Mesendoderm (in vitro differentiated cells): ENCODE measurements around the gene AGAP1.

Experiments used
- DNase-seq: peaks from one replicate; pipeline ENCODE4 v3.0.0; 2013
- H2AK5ac ChIP-seq: 2 replicates; pipeline ENCODE4 v1.6.1; 2013; ENCODE audit warnings: low read length, inconsistent platforms
- H2BK120ac ChIP-seq: 2 replicates; pipeline ENCODE4 v1.6.1; 2013; ENCODE audit warnings: low read depth, mild to moderate bottlenecking, low read length, moderate library complexity, mixed read lengths
- H2BK15ac ChIP-seq: replicated peaks from 2 replicates; pipeline ENCODE4 v1.6.1; 2013; ENCODE audit warnings: low read depth, mild to moderate bottlenecking, moderate library complexity
- H2BK5ac ChIP-seq: 2 replicates; pipeline ENCODE4 v1.6.1; 2013; ENCODE audit warnings: low read length, inconsistent platforms
- H3K18ac ChIP-seq: 2 replicates; pipeline ENCODE4 v1.6.1; 2013; ENCODE audit warnings: mild to moderate bottlenecking, low read length, mixed read lengths
- H3K23ac ChIP-seq: one replicate; pipeline ENCODE4 v1.6.1; 2013; ENCODE audit warnings: low read length
- H3K27ac ChIP-seq: 2 replicates; pipeline ENCODE4 v1.5.1; 2013; ENCODE audit warnings: low read depth, mild to moderate bottlenecking, inconsistent platforms, low read length, moderate library complexity
- H3K27me3 ChIP-seq: 2 replicates; pipeline ENCODE4 v1.6.1; 2013; ENCODE audit warnings: low read length, control low read depth, mild to moderate bottlenecking, inconsistent platforms; ENCODE audit not compliant: insufficient read depth, poor library complexity
- H3K36me3 ChIP-seq: 2 replicates; pipeline ENCODE4 v1.6.1; 2013; ENCODE audit warnings: low read length, inconsistent platforms; ENCODE audit not compliant: control insufficient read depth, insufficient read depth
- H3K4ac ChIP-seq: one replicate; pipeline ENCODE4 v1.6.1; 2013; ENCODE audit warnings: low read depth, mild to moderate bottlenecking, low read length, moderate library complexity
- H3K4me1 ChIP-seq: 2 replicates; pipeline ENCODE4 v1.6.1; 2013; ENCODE audit warnings: low read depth, low read length, inconsistent platforms; ENCODE audit not compliant: control insufficient read depth
- H3K4me2 ChIP-seq: 2 replicates; pipeline ENCODE4 v1.6.1; 2013; ENCODE audit warnings: low read length
- H3K4me3 ChIP-seq: 2 replicates; pipeline ENCODE4 v1.5.1; 2013; ENCODE audit warnings: mild to moderate bottlenecking, low read length
- H3K56ac ChIP-seq: one replicate; pipeline ENCODE4 v1.6.1; 2013; ENCODE audit warnings: low read length
- H3K79me1 ChIP-seq: 2 replicates; pipeline ENCODE4 v1.6.1; 2013; ENCODE audit warnings: low read length, inconsistent platforms
- H3K79me2 ChIP-seq: 2 replicates; pipeline ENCODE4 v1.6.1; 2013; ENCODE audit warnings: mild to moderate bottlenecking, low read length; ENCODE audit not compliant: control insufficient read depth, insufficient read depth
- H3K9ac ChIP-seq: 2 replicates; pipeline ENCODE4 v1.6.1; 2013; ENCODE audit warnings: low read length, inconsistent platforms
- H4K5ac ChIP-seq: one replicate; pipeline ENCODE4 v1.6.1; 2013; ENCODE audit warnings: low read length
- H4K8ac ChIP-seq: one replicate; pipeline ENCODE4 v1.6.1; 2013; ENCODE audit warnings: low read depth, mild to moderate bottlenecking, control low read depth, low read length, moderate library complexity
- WGBS: extraction: QIAGEN DNeasy Blood & Tissue Kit; methylation state at CpG from one replicate; pipeline ENCODE4 v1.1.7; 2013; ENCODE audit warnings: low lambda C conversion rate, missing lambda C conversion rate; ENCODE audit not compliant: insufficient coverage; ENCODE audit errors: extremely low coverage; 5-methylcytosine and 5-hydroxymethylcytosine counted together

The AGAP1 gene

GRCh38 chr2:235983016-235983415 is 489.2 kb downstream of the AGAP1 start:
- no peak overlapping the region for H3K9ac ChIP-seq
- H2AK5ac ChIP-seq = no peak overlapping the region
- no peak overlapping the region for H3K18ac ChIP-seq
- H3K27ac ChIP-seq = no peak overlapping the region
- no peak overlapping the region for H3K4ac ChIP-seq
- H3K4me2 ChIP-seq = no peak overlapping the region
- no peak overlapping the region for H2BK15ac ChIP-seq
- no peak overlapping the region for H4K5ac ChIP-seq
- H3K27me3 ChIP-seq = no peaks in the 10 kb centered on the region
- H3K4me1 ChIP-seq = no peaks in the 10 kb centered on the region
- no peaks in the 10 kb centered on the region for H3K36me3 ChIP-seq
- H3K23ac ChIP-seq = no peak overlapping the region
- DNase-seq = no peak
- H2BK120ac ChIP-seq = no peak overlapping the region
- no peaks in the 10 kb centered on the region for H3K79me1 ChIP-seq
- no CpG with 5 or more reads among the region's 4 CpGs for WGBS
- H3K79me2 ChIP-seq = no peaks in the 10 kb centered on the region
- H4K8ac ChIP-seq = no peak overlapping the region
- H2BK5ac ChIP-seq = no peak overlapping the region
- H3K56ac ChIP-seq = no peak overlapping the region
- H3K4me3 ChIP-seq = no peak overlapping the region

DNA sequence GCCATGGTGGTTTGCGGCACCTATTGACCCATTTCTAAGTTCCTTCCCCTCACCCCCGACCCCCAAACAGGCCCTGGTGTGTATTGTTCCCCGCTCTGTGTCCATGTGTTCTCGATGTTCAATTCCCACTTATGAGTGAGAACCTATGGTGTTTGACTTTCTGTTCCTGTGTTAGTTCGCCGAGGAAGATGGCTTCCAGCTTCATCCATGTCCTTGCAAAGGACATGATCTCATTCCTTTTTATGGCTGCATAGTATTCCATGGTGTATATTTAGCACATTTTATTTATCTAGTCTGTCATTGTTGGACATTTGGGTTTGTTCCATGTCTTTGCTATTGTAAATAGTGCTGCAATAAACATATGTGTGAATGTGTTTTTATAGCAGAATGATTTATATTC is 490.7 kb downstream of the AGAP1 start:
- no peaks in the 10 kb centered on the region for H3K27me3 ChIP-seq
- no peak overlapping the region for H4K5ac ChIP-seq
- no peak overlapping the region for H2BK15ac ChIP-seq
- no peak overlapping the region for H3K9ac ChIP-seq
- no peak overlapping the region for H2AK5ac ChIP-seq
- no CpG with 5 or more reads among the region's 6 CpGs for WGBS
- H3K18ac ChIP-seq = no peak overlapping the region
- H3K56ac ChIP-seq = no peak overlapping the region
- H3K36me3 ChIP-seq = no peaks in the 10 kb centered on the region
- H3K23ac ChIP-seq = no peak overlapping the region
- H3K4me2 ChIP-seq = no peak overlapping the region
- no peak overlapping the region for H3K4ac ChIP-seq
- H3K4me3 ChIP-seq = no peak overlapping the region
- H4K8ac ChIP-seq = no peak overlapping the region
- no peak overlapping the region for H3K27ac ChIP-seq
- no peak for DNase-seq
- no peaks in the 10 kb centered on the region for H3K79me2 ChIP-seq
- no peak overlapping the region for H2BK5ac ChIP-seq
- H3K4me1 ChIP-seq = no peaks in the 10 kb centered on the region
- no peak overlapping the region for H2BK120ac ChIP-seq
- no peaks in the 10 kb centered on the region for H3K79me1 ChIP-seq

- H3K27me3 ChIP-seq = no peaks in the 10 kb centered on the region
- H2BK120ac ChIP-seq = no peak overlapping the region
- H3K36me3 ChIP-seq = no peaks in the 10 kb centered on the region
- no peak overlapping the region for H4K5ac ChIP-seq
- no peak overlapping the region for H3K4ac ChIP-seq
- H3K23ac ChIP-seq = no peak overlapping the region
- no peak overlapping the region for H3K27ac ChIP-seq
- no peak overlapping the region for H3K4me2 ChIP-seq
- no peak overlapping the region for H2AK5ac ChIP-seq
- DNase-seq = no peak
- H2BK15ac ChIP-seq = no peak overlapping the region
- H3K4me3 ChIP-seq = no peak overlapping the region
- H3K9ac ChIP-seq = no peak overlapping the region
- H4K8ac ChIP-seq = no peak overlapping the region
- no peak overlapping the region for H3K56ac ChIP-seq
- H3K79me1 ChIP-seq = no peaks in the 10 kb centered on the region
- WGBS = no CpG with 5 or more reads among the region's 1 CpG
- no peak overlapping the region for H3K18ac ChIP-seq
- no peaks in the 10 kb centered on the region for H3K4me1 ChIP-seq
- H3K79me2 ChIP-seq = no peaks in the 10 kb centered on the region
- no peak overlapping the region for H2BK5ac ChIP-seq
Measured at GRCh38 chr2:235986361-235986760, 492.5 kb downstream of the AGAP1 start.

- Histone ChIP-seq H4K5ac (no peak overlapping the region), H3K4me3 (no peak overlapping the region), H3K4me2 (no peak overlapping the region), H3K79me2 (no peaks in the 10 kb centered on the region), H3K79me1 (no peaks in the 10 kb centered on the region), H2AK5ac (no peak overlapping the region), H3K27ac (no peak overlapping the region), H3K4me1 (no peaks in the 10 kb centered on the region), H3K56ac (no peak overlapping the region), H3K23ac (no peak overlapping the region), H3K36me3 (no peaks in the 10 kb centered on the region), H3K18ac (no peak overlapping the region), H4K8ac (no peak overlapping the region), H3K9ac (no peak overlapping the region), H3K27me3 (no peaks in the 10 kb centered on the region), H2BK15ac (no peak overlapping the region), H2BK5ac (no peak overlapping the region), H3K4ac (no peak overlapping the region), H2BK120ac (no peak overlapping the region)
- DNase-seq = no peak
- no CpG with 5 or more reads among the region's 21 CpGs for WGBS
Measured at GRCh38 chr2:235988271-235989015, 494.6 kb downstream of the AGAP1 start.

DNA sequence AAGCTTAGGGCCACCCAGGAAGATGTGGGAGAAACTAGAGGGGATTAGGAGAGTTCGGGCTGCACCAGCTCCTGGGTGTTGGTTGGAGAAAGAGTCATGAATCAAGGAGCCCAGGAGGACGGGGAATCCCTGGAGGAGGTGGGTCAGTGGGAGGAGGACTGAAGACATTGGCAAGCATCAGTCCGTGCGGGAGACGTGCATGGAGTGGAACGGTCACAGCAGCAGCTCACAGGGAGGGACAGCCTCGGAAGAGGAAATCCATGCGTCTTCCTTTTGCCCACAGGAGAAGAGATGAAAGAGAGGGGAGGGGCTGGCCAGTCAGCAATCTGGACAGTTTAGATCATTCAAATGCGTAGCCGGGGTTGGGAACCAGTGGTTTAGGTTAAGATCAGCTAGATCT is 495.7 kb downstream of the AGAP1 start:
- Histone ChIP-seq H3K56ac (no peak overlapping the region), H4K5ac (no peak overlapping the region), H2AK5ac (no peak overlapping the region), H3K36me3 (no peaks in the 10 kb centered on the region), H2BK15ac (no peak overlapping the region), H3K4me3 (no peak overlapping the region), H3K27me3 (no peaks in the 10 kb centered on the region), H3K27ac (no peak overlapping the region), H2BK5ac (no peak overlapping the region), H3K9ac (no peak overlapping the region), H3K4me1 (no peaks in the 10 kb centered on the region), H3K4me2 (no peak overlapping the region), H2BK120ac (no peak overlapping the region), H3K23ac (no peak overlapping the region), H3K79me1 (no peaks in the 10 kb centered on the region), H3K4ac (no peak overlapping the region), H4K8ac (no peak overlapping the region), H3K79me2 (no peaks in the 10 kb centered on the region), H3K18ac (no peak overlapping the region)
- WGBS = no CpG with 5 or more reads among the region's 10 CpGs
- no peak for DNase-seq

- H3K4me3 ChIP-seq = no peak overlapping the region
- no peak overlapping the region for H3K4ac ChIP-seq
- no peak for DNase-seq
- no peaks in the 10 kb centered on the region for H3K79me2 ChIP-seq
- no peaks in the 10 kb centered on the region for H3K36me3 ChIP-seq
- no peak overlapping the region for H3K23ac ChIP-seq
- no peak overlapping the region for H3K56ac ChIP-seq
- no peak overlapping the region for H2BK5ac ChIP-seq
- H3K18ac ChIP-seq = no peak overlapping the region
- no peaks in the 10 kb centered on the region for H3K27me3 ChIP-seq
- no peak overlapping the region for H3K27ac ChIP-seq
- H2AK5ac ChIP-seq = no peak overlapping the region
- no peak overlapping the region for H3K9ac ChIP-seq
- no peaks in the 10 kb centered on the region for H3K4me1 ChIP-seq
- H4K5ac ChIP-seq = no peak overlapping the region
- no peaks in the 10 kb centered on the region for H3K79me1 ChIP-seq
- no peak overlapping the region for H2BK120ac ChIP-seq
- H2BK15ac ChIP-seq = no peak overlapping the region
- no CpG with 5 or more reads among the region's 3 CpGs for WGBS
- no peak overlapping the region for H3K4me2 ChIP-seq
- H4K8ac ChIP-seq = no peak overlapping the region
Measured at GRCh38 chr2:235990344-235990743, 496.5 kb downstream of the AGAP1 start.
